CD4-positive, alpha-beta T cell treated with Interleukin-2 at 100 ng/mL for 4 hours (primary cell): ENCODE data around the gene APEX1.

ENCODE experiments used
- DNase-seq: peaks from one replicate; pipeline ENCODE4 v3.0.0-alpha.2; 2020; ENCODE audit warnings: low spot score

The APEX1 gene

DNA sequence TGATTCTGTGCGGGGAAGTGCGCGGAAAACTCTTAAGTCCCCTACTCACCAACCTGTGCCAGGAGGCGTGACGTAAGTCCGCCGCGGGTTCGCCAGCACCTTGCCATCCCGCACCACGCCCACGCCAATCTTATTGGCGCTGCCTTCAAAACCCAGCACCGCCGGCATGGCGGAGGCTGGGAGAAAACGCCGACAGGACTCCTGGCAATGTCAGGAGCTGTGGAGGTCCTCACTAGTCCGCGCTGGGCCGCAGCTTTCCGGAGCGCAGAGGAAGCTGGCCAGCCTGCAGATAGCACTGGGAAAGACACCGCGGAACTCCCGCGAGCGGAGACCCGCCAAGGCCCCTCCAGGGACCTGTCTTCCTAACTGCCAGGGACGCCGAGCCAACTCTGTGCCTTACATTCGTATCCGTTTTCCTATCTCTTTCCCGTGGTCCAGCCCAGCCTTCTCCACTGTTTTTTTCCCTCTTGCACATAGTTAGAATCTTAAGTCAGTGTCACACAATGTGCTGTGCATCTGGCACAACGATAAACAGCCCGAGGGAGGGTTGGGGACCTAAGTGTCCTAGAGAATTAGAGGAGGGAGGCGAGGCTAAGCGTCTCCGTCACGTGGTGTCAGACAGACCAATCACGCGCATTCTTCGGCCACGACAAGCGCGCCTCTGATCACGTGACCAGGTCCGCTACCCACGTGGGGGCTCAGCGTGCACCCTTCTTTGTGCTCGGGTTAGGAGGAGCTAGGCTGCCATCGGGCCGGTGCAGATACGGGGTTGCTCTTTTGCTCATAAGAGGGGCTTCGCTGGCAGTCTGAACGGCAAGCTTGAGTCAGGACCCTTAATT, at the start of gene APEX1, which contains the start of gene OSGEP:
Gene APEX1, plus strand, starts transcription at position 711 of the 839 bp plus-strand sequence. CDS start 420 bp downstream, outside the sequence.
Gene OSGEP, minus strand, starts transcription at position 297 of the 839 bp plus-strand sequence. Its CDS starts 129 bp downstream, at position 168.
- peak; percentile 99 for DNase-seq

DNA sequence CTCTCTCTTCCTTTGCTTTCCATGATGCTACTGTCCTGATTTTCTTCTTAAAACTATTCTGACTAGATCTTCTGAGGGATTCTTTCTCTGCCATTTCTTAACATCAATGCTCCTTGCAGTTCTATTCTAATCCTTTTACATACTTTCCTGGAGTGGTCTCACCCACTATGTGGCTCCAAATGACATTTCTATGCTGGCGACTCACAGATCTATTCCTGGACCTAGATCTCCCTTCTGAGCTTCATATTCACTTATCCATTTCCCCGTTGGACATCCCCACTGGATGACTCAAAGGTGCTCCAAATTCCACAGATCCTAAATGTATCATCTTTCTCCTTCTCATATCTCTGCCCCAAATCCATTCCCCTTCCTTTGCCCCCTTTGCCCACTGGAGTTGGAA, 45.8 kb upstream of the APEX1 start:
- no peak for DNase-seq

GRCh38 chr14:20412411-20412810, 42.6 kb upstream of the APEX1 start:
- DNase-seq, result peak; percentile 37

- DNase-seq, result peak; percentile 65
Observed at GRCh38 chr14:20412876-20413743, 41.9 kb upstream of the APEX1 start, which contains the start of gene TEP1. TEP1 (minus strand) TSS chr14:20413501; CDS start chr14:20408439, 5,062 bp downstream.

DNA sequence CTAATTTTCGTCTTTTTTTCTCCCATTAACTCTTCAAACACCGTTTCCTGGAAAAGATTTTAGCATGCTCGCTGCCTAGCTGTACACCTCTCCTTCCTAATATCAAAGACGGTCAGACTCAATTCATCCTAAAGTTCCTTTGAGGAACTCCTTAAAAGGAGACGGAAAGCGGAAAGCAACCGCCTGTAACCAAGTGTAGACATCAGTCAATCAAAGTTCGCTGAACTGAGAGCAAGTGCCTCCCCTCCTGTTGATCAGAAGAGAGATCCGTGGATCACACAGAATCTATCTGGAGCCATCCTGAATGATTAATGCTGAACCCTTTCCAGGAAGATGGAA, 41.3 kb upstream of the APEX1 start:
- DNase-seq, result peak; percentile 38

GRCh38 chr14:20415782-20416206, 39.2 kb upstream of the APEX1 start:
- DNase-seq, result peak; percentile 70

GRCh38 chr14:20416223-20416622, 38.8 kb upstream of the APEX1 start:
- DNase-seq, result no peak

DNA sequence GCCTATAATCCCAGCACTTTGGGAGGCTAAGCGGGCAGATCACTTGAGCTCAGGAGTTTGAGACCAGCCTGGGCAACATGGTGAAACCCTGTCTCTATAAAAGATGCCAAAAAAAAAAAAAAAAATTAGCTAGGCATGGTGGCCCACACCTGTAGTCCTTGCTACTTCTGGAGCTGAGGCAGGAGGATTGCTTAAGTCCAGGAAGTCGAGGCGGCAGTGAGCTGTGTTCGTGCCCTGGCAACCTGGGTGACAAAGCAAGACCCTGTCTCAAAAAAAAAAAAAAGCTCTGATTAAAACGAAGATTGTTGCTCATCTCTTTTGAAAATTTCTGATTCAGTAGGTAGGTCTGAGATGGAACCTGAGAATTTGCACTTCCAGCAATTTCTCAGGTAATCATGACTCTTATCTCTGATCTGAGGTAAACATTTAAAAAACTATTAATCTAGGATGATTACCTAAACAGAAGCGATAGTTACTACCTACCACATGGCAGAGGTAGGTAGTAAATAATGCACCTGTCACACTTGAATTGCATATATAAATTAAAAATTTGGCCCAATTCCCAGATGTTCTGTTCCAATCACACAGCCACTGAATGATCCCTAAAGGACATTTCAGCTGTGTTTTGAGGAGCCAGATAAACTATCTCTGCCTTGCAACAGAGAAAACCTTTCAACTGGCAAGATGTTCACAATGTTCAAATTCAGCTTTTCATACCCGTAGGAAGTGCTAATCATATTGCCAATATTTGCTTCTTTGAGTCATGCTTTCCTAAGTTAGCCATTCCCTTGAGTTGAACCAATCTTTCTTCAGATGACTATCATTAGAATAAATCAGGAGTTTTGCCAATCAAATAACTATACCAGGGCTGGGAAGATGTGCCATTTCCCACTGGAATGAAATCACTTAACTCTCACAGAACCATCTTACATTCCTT, 37.5 kb upstream of the APEX1 start:
- DNase-seq, result no peak

GRCh38 chr14:20418501-20418909, 36.5 kb upstream of the APEX1 start:
- DNase-seq, result no peak

DNA sequence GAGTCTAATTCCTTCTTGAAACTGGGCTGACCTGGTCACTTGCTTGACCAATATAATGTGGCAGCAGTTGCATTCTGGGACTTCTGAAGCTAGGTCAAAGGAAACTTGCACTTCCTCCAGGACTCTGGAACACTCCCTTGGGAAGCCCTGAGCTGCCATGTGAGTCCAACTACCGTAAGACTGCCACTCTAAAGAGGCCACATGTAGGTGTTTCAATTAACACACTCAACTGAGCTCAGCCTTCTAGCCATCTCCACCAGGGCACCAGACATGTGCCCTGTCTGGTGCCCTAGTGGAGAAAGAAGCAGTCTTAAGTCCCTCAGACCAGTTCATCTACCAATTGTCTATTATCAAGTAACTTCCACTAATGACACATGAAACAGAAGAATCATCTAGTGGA, 35.6 kb upstream of the APEX1 start:
- no peak for DNase-seq

- no peak for DNase-seq
Observed at GRCh38 chr14:20421267-20421666, 33.8 kb upstream of the APEX1 start.

GRCh38 chr14:20422886-20423285, 32.1 kb upstream of the APEX1 start:
- no peak for DNase-seq

GRCh38 chr14:20424851-20425250, 30.2 kb upstream of the APEX1 start:
- no peak for DNase-seq

DNA sequence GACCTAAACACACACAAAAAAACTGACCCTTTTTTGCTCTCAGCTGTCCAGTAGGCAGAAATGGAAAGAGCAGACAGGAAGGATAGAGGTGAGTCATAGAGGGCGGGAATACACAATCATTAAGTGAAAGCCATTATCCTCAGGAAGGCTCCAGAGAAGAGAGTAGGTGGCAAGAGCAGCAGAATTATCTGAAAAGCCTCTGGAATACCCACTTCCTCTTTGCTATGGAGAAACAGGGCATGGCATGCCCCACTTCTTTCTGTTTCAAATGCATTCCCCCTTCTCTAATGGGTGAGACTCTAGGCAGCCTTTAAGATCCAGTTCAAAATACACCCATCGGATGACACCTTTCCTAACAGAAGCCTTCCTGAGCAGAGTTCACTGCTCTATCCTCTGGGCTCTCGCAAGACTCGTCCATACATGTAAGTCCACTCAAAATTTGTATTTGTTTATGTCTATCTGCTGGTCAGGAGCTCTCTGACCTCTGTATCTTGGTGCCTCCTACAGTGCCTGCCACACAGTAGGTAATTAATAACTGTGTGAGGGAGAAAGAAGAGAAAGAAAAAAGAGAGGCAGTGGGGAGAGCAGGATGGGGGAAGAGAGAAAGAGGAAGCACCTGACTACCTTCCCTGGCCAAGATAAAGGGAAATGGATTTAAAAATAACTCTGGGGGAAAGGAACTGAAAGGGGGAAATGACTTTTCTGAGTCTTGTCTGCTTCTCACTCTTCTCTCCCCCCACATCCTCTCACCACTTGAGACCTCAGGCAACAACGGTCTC, 27.6 kb upstream of the APEX1 start:
- no peak for DNase-seq

DNA sequence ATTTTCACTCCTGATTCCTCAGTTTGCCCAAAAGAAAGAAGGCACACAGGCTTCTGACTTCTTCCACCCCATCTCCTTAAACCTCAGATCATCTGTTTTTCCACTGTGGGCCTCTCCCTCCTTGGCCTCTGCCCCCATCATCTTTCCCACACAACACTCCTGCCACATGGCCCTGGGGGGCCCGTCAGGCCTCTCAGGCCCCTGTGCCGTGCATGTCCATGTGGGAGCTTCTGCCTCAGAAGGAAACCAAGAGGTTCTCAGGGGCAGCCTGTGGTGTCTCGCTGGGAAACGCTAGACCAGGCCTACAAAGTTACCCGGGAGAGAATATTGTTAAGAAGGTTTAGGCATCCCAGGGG, 27.0 kb upstream of the APEX1 start:
- DNase-seq, result no peak

DNA sequence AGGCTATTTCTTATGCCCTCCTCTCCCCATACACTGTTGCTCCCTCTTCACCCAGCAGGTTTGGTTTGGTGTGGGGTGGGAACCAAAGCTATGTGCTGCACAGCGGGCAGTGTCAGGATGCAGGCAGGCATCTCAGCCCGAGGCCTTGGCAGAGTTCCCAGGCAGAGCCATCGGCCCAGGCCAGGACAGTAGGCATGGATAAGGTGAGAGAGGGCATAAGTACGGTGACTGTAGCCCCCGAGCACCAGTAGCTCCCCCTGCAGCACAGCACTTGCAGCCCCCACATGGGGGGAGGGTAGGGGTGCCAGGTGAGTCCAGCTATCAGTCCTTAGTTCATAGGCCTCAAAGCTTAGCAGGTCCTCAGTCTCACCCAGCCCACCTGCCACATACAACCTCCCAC, 26.2 kb upstream of the APEX1 start:
- no peak for DNase-seq

- no peak for DNase-seq
Observed at GRCh38 chr14:20429801-20430669, 25.0 kb upstream of the APEX1 start.

- DNase-seq, result no peak
Observed at GRCh38 chr14:20434701-20435581, 20.1 kb upstream of the APEX1 start.
